Activated naive CD8-positive, alpha-beta T cell (primary cell): ENCODE results near the gene ARRDC5.
"Not testable (repeated sequence)": the region's sequence is repeated elsewhere in the genome, so short reads cannot be mapped to it uniquely, and the experiment has no call there.

Source experiments
- H3K27ac Mint-ChIP-seq: one replicate; pipeline ENCODE4 v1.8.0; 2021; ENCODE audit warnings: mixed read lengths
- H3K27me3 Mint-ChIP-seq: one replicate; pipeline ENCODE4 v1.8.0; 2021; ENCODE audit warnings: mixed read lengths
- H3K36me3 Mint-ChIP-seq: one replicate; pipeline ENCODE4 v1.8.0; 2021; ENCODE audit warnings: mixed read lengths
- H3K4me1 Mint-ChIP-seq: one replicate; pipeline ENCODE4 v1.8.0; 2021; ENCODE audit warnings: low read depth, mixed read lengths
- H3K4me3 Mint-ChIP-seq: one replicate; pipeline ENCODE4 v1.8.0; 2021; ENCODE audit warnings: mild to moderate bottlenecking, mixed read lengths
- H3K9me3 Mint-ChIP-seq: one replicate; pipeline ENCODE4 v1.8.0; 2021; ENCODE audit warnings: low read depth, mixed read lengths

The ARRDC5 gene

DNA sequence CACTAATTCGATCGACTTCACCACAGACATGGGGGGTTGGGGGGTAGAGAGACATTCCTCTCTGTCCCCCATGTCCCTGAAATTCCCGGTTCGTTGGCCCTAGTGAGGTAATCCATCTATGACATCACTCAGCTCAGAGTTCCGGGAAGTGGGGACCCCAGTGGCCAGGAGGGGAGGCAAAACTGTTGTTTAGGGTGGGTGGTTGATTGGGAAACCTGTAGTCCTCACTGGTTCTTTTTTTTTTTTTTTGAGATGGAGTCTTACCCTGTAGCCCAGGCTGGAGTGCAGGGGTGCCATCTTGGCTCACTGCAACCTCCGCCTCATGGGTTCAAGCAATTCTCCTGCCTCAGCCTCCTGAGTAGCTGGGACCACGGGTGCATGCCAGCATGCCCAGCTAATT lies at the start of gene ARRDC5:
TSS of gene ARRDC5 (minus strand) at position 101 of the 400 bp plus-strand sequence. CDS start at position 30, 71 bp downstream.
- Mint-ChIP-seq H3K4me3 (no peak within 1 kb of the TSS), H3K36me3 (peaks cover 2% of the 10 kb centered on the region), H3K27me3 (no peaks in the 10 kb centered on the region), H3K27ac (peak within 1 kb of the TSS; percentile 64), H3K9me3 (no peaks in the 10 kb centered on the region), H3K4me1 (peaks cover 18% of the 10 kb centered on the region)

DNA sequence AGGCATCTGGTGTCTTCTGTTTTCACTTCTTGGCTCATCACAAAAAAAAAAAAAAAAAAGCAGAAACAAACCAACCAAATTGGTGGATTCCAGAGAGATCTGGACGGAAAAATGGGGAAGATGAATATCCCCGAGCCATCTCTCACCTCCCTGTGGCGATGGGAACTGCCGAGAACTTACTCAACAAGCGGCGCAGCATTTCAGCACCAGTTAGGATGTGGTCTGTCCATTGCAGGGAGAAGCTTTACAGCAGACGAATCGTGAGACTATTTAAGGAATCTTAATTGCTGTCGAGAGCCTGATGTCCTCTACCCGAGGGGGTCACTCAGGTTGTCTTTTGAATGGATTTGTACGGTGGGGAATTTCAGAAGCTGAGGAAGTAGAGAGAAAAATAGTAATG lies 49.0 kb upstream of the ARRDC5 start:
- Mint-ChIP-seq H3K4me1 (no peaks in the 10 kb centered on the region), H3K36me3 (peaks cover 8% of the 10 kb centered on the region), H3K9me3 (no peaks in the 10 kb centered on the region), H3K4me3 (no peak overlapping the region), H3K27ac (no peak overlapping the region), H3K27me3 (no peaks in the 10 kb centered on the region)

DNA sequence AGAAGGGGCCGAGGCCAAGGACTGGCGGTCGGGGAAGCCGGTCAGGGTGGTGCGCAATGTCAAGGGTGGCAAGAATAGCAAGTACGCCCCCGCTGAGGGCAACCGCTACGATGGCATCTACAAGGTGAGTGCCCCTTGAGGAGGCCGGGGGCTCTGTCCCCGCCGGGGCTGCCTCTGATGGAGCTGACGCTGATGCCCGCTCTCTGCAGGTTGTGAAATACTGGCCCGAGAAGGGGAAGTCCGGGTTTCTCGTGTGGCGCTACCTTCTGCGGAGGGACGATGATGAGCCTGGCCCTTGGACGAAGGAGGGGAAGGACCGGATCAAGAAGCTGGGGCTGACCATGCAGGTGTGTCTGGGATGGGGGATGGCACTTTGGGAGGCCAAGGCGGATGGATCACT lies 48.0 kb upstream of the ARRDC5 start:
- H3K36me3 Mint-ChIP-seq, H3K27me3 Mint-ChIP-seq, H3K9me3 Mint-ChIP-seq: not testable (repeated sequence)

DNA sequence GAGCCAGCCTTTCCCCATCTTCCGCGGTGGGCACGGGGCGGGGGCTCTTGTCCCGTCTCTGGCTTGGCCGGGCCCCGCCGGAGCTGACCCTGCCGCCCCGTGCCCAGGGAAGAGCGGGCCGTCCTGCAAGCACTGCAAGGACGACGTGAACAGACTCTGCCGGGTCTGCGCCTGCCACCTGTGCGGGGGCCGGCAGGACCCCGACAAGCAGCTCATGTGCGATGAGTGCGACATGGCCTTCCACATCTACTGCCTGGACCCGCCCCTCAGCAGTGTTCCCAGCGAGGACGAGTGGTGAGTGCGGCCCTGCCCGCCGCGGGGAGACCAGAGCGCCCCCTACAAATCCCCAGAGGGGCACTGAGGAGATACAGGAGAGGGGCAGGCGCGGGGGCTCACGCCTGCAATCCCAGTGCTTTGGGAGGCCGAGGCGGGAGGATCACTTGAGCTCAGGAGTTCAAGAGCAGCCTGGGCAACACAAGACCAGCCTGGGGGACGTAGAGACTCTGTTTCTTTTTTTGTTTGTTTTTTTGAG lies 39.0 kb upstream of the ARRDC5 start:
- not testable (repeated sequence) for H3K4me1 Mint-ChIP-seq, H3K27me3 Mint-ChIP-seq, H3K9me3 Mint-ChIP-seq, H3K4me3 Mint-ChIP-seq, H3K36me3 Mint-ChIP-seq, H3K27ac Mint-ChIP-seq

More for the DNA sequence above, 48.0 kb upstream of the ARRDC5 start:
- H3K27ac Mint-ChIP-seq, H3K4me1 Mint-ChIP-seq, H3K4me3 Mint-ChIP-seq: not testable (repeated sequence)

DNA sequence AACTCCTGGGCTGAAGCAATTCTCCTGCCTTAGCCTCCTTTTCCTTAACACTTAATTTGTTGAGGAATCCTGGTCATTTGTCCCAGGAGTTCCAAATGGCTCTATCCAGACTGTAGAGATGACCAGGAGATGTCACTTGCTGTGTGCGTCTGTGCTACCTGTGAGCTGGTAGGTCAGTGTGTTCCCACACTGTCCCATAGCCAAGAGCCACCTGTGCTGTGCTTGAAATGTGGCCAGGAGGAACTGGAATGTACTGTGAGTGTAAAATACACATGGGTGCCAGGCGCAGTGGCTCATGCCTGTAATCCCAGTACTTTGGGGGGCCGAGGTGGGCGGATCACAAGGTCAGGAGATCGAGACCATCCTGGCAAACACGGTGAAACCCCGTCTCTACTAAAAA lies 36.8 kb upstream of the ARRDC5 start:
- peaks cover 7% of the 10 kb centered on the region for H3K36me3 Mint-ChIP-seq
- no peaks in the 10 kb centered on the region for H3K27me3 Mint-ChIP-seq
- no peak overlapping the region for H3K27ac Mint-ChIP-seq
- H3K4me3 Mint-ChIP-seq, result no peak overlapping the region
- H3K9me3 Mint-ChIP-seq, result no peaks in the 10 kb centered on the region
- no peaks in the 10 kb centered on the region for H3K4me1 Mint-ChIP-seq

DNA sequence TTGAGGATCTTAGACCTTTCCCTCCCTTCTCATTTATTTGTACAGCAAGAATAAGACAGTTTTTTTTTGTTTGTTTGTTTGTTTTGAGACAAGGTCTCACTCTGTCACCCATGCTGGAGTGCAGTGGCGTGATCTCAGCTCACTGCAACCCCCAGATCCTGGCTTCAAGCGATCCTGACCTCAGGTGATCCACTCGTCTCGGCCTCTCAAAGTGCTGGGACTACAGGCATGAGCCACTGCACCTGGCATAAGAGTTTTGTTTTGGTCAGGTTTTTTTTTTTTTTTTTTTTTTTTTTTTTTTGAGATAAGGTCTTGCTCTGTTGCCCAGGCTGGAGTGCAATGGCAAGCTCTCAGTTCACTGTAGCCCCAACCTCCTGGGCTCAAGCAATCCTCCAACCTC lies 35.8 kb upstream of the ARRDC5 start:
- H3K9me3 Mint-ChIP-seq, H3K27me3 Mint-ChIP-seq, H3K36me3 Mint-ChIP-seq, H3K4me3 Mint-ChIP-seq, H3K27ac Mint-ChIP-seq, H3K4me1 Mint-ChIP-seq: not testable (repeated sequence)

DNA sequence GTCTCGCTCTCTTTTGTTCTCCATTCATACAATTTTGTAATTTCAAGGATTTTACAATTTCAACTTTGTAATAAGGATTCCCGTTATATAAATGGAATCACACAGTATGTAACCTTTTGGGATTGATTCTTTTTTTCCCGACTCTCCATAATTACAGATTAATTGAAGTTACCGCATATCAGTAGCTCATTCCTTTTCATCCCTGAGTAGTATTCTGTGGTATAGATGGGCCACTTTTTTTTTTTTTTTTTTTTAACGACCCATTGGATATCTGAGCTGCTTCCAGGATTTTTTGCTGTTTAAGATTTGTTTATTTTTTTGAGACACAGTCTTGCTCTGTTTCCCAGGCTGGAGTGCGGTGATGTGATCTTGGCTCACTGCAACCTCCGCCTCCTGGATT lies 34.4 kb upstream of the ARRDC5 start:
- Mint-ChIP-seq H3K4me3 (no peak overlapping the region), H3K36me3 (peaks cover 5% of the 10 kb centered on the region), H3K27me3 (no peaks in the 10 kb centered on the region)

DNA sequence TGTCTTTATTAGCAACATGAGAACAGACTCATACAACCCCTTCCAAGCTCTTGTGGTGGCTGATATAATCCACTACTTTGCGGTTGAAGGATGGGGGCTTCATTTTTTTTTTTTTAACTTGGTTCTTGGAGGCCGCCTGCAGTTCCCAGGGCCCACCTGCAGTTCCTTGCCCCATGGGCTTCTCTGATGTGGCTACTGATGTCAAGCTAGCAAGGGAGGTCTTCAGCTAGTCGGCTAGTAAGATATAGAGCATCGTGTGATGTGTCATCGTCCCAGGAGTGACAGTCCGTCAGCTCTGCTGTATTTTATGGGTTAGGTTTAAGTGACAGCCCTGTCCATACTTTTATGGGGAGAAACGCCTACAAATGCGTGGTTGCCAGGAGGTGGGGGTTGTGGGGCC lies 32.7 kb upstream of the ARRDC5 start:
- H3K9me3 Mint-ChIP-seq, result no peaks in the 10 kb centered on the region
- H3K4me1 Mint-ChIP-seq, result no peaks in the 10 kb centered on the region
- H3K36me3 Mint-ChIP-seq, result peaks cover 7% of the 10 kb centered on the region
- no peak overlapping the region for H3K27ac Mint-ChIP-seq
- no peak overlapping the region for H3K4me3 Mint-ChIP-seq
- no peaks in the 10 kb centered on the region for H3K27me3 Mint-ChIP-seq

More for the DNA sequence above, 34.4 kb upstream of the ARRDC5 start:
- Mint-ChIP-seq H3K27ac (no peak overlapping the region), H3K9me3 (no peaks in the 10 kb centered on the region), H3K4me1 (no peaks in the 10 kb centered on the region)

DNA sequence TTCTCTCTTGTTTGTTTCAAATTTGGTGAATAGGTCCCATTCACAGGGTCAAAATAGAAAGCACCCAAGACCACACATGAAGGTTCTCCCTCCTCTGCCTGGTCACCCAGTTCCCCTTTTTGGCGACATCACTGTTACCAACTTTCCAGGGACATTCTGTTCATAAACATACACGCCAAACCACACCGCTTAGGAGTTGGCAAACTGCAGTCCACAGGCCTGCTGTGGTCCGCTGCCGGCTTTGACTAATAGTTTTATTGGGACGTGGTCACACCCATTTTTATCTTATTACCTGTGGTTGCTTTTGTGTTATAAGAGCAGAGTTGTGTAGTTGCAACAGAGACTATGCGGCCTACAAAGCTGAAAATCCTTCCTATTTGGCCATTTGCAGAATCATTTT lies 30.8 kb upstream of the ARRDC5 start:
- peaks cover 5% of the 10 kb centered on the region for H3K36me3 Mint-ChIP-seq
- no peaks in the 10 kb centered on the region for H3K27me3 Mint-ChIP-seq
- no peaks in the 10 kb centered on the region for H3K4me1 Mint-ChIP-seq
- no peak overlapping the region for H3K27ac Mint-ChIP-seq
- H3K9me3 Mint-ChIP-seq, result no peaks in the 10 kb centered on the region
- no peak overlapping the region for H3K4me3 Mint-ChIP-seq

DNA sequence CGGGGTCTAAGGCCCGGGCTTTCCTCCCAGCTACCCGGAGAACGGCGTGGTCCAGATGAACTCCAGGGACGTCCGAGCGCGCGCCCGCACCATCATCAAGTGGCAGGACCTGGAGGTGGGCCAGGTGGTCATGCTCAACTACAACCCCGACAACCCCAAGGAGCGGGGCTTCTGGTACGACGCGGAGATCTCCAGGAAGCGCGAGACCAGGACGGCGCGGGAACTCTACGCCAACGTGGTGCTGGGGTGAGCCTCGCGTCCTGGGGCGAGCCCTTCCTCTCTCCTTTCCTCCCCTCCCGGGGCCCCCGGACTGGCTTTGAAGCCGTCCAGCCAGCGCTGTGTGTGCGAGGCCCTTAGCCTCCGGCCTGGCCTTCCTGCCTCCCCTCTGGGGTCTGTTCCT lies 30.0 kb upstream of the ARRDC5 start:
- H3K4me3 Mint-ChIP-seq, result no peak overlapping the region
- no peaks in the 10 kb centered on the region for H3K27me3 Mint-ChIP-seq
- H3K27ac Mint-ChIP-seq, result no peak overlapping the region
- peaks cover 2% of the 10 kb centered on the region for H3K36me3 Mint-ChIP-seq
- no peaks in the 10 kb centered on the region for H3K4me1 Mint-ChIP-seq
- H3K9me3 Mint-ChIP-seq, result no peaks in the 10 kb centered on the region

DNA sequence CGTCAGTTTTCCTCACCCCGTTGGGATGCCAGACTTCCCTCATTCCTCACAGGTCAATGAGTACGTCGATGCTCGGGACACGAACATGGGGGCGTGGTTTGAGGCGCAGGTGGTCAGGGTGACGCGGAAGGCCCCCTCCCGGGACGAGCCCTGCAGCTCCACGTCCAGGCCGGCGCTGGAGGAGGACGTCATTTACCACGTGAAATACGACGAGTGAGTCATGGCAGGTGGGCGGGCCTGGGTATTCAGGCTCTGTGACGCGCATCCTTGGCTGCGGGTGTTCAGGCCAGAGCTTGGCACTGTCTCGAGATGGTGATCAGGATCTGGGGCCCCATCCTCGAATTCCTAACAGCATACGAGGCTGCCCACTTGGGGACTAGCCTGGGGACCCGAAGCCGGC lies 28.0 kb upstream of the ARRDC5 start:
- no peak overlapping the region for H3K4me3 Mint-ChIP-seq
- peaks cover 2% of the 10 kb centered on the region for H3K36me3 Mint-ChIP-seq
- no peaks in the 10 kb centered on the region for H3K4me1 Mint-ChIP-seq
- H3K27me3 Mint-ChIP-seq, result no peaks in the 10 kb centered on the region
- no peak overlapping the region for H3K27ac Mint-ChIP-seq
- H3K9me3 Mint-ChIP-seq, result no peaks in the 10 kb centered on the region

DNA sequence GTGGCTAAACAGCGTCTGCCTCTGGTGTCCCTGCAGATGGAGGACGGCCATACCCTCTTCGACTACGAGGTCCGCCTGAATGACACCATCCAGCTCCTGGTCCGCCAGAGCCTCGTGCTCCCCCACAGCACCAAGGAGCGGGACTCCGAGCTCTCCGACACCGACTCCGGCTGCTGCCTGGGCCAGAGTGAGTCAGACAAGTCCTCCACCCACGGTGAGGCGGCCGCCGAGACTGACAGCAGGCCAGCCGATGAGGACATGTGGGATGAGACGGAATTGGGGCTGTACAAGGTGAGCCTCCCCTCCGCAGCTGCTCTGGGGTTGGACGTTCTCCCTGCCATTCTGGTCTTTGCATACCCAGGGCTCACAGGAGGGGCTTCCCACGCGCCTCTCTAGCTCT lies 26.5 kb upstream of the ARRDC5 start:
- H3K27ac Mint-ChIP-seq, result no peak overlapping the region
- H3K4me1 Mint-ChIP-seq, result no peaks in the 10 kb centered on the region
- no peak overlapping the region for H3K4me3 Mint-ChIP-seq
- H3K9me3 Mint-ChIP-seq, result no peaks in the 10 kb centered on the region
- no peaks in the 10 kb centered on the region for H3K27me3 Mint-ChIP-seq
- peaks cover 2% of the 10 kb centered on the region for H3K36me3 Mint-ChIP-seq

DNA sequence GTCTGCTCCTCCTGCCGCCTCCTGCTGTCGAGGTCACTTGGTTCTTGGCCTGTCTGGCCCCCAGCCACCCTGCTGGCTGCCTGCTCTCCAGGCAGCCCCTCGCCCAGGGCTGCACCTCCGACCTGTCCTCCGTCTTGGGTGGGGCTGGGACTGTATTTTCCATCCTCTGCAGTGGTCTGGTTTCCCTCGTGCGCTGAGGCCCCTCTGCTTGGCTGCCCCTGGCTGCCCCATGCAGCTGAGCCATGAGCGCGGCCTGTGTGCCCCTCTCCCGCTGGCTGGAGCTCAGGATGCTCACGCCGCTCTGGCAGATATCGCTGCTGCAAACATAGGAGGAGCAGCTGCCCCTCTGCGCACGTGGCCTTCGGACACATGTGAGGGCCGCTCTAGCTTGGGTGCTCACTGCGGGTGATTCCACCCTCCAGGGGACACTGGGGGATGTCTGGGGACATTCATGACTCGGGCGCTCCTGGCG lies 20.6 kb upstream of the ARRDC5 start:
- peaks cover 2% of the 10 kb centered on the region for H3K36me3 Mint-ChIP-seq
- no peak overlapping the region for H3K4me3 Mint-ChIP-seq
- no peak overlapping the region for H3K27ac Mint-ChIP-seq
- H3K4me1 Mint-ChIP-seq, result no peaks in the 10 kb centered on the region
- H3K27me3 Mint-ChIP-seq, result no peaks in the 10 kb centered on the region
- H3K9me3 Mint-ChIP-seq, result no peaks in the 10 kb centered on the region

DNA sequence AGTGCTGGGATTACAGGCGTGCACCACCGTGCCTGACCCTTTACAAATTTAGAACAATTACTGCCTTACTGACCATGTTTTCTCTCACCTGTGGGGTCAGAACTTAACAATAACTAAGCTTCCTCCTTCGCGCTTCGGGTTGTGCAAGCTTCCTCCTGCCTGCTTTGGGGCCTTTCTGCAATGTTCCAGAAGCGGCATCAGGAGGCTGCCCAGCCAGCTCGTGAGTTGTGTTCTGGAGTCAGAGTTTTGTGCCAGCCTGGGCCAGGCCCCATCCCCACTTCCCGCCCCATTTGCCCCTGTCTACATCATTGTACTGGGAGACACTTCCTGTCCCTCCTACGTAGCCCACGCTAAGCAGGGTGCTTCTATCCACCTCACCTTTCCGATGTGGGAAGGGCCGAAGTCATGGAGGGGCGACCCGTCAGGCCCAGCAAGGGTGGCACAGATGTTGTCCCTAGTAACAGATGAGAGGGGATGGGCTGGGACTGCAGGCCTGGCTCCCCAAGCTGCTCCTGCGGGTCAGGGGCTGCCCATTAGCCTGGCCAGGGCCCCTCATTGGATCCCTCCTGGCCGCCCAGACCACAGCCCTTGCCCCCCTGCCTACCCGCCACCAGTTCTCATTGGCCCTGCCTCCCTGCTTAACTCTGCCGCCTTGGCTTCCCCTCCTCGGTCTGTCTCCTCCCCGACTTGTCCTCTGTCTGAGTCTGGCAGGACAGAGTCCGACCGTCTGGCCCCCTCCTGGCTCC lies 20.0 kb upstream of the ARRDC5 start:
- no peaks in the 10 kb centered on the region for H3K9me3 Mint-ChIP-seq
- H3K4me3 Mint-ChIP-seq, result no peak overlapping the region
- no peaks in the 10 kb centered on the region for H3K4me1 Mint-ChIP-seq
- H3K36me3 Mint-ChIP-seq, result peaks cover 2% of the 10 kb centered on the region
- no peaks in the 10 kb centered on the region for H3K27me3 Mint-ChIP-seq
- no peak overlapping the region for H3K27ac Mint-ChIP-seq

DNA sequence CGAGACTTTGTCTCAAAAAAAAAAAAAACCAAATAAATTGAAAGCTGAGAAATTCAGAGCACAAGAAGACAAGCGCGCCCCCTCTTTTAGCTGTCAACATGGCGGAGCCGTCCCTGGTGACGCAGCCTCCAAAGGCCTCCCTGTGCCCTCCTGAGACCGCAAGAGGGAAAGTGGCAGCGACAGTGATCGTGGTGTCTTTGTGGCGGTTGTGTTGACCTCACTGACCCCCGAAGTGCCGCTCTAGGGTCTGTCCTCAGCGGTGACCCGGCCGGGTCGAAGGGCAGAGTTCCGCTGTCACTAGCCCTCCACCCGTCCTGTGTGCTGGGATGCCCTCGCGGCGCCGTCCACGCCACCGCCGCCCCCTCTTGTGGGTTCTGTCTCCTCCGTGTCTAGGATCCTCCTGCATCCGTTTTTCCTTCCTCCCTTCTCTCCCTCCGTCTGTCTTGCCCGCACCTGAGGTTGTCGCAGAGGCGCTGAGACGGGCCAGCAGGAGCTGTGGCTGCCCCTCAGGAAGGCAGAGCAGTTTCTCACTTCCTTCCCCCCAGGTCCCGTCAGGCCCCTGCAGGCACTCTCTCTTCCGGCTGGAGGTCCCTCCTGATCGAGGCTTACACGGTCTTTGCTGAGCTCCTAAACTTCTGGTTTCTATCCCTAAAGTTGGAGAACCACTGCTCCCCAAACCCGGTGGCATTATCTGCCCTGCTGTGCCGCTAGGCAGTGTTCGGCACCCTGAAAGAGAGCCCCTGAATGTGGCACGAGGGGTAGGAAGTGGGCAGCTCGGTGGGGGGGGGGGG lies 13.8 kb upstream of the ARRDC5 start:
- H3K36me3 Mint-ChIP-seq, result peaks cover 7% of the 10 kb centered on the region
- peak overlapping the region; percentile 97 for H3K27ac Mint-ChIP-seq
- H3K4me1 Mint-ChIP-seq, result peaks cover 50% of the 10 kb centered on the region
- peak overlapping the region; percentile 98 for H3K4me3 Mint-ChIP-seq
- H3K9me3 Mint-ChIP-seq, result no peaks in the 10 kb centered on the region
- H3K27me3 Mint-ChIP-seq, result no peaks in the 10 kb centered on the region
